DOHH2 (cell line): Measurements from ENCODE around the gene PKDCC.

Experiments used
- CTCF ChIP-seq: fragments of 200-600 bp; sonication (generic); IDR thresholded peaks from one replicate; pipeline ENCODE4 v1.5.1; 2014; ENCODE audit warnings: antibody characterized with exemption, mild to moderate bottlenecking, low read depth, low read length; ENCODE audit not compliant: poor library complexity, severe bottlenecking
- EZH2phosphoT487 ChIP-seq: fragments of 200-600 bp; sonication (generic); IDR thresholded peaks from 2 replicates; pipeline ENCODE4 v1.6.1; 2017; ENCODE audit warnings: borderline replicate concordance, mild to moderate bottlenecking, antibody characterized with exemption, low read length, moderate library complexity, mixed read lengths

GRCh38 chr2:42077343-42077742 lies 29.5 kb downstream of the PKDCC start:
- no peak for TF ChIP-seq CTCF
- TF ChIP-seq EZH2phosphoT487 = no peak
